ENCODE data around the gene FIGN.

DNA sequence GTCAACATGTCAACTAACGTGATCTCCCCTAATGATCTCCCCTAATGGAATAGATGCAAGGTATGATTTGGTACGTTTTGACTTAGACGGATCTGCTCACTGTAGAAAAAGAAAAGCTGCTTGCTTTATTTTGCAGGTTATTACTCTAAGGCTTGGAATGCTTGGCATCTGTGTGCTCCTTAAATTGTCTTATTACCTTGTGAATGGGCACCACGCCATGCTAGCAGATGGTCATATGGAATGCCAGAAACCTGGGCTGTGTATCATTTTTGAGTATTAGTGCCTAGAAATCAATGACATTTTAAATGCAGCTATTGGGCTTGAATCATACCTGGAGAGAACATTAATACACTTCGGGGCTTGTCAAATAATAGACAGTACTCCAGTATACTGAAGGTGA lies 16.5 kb upstream of the FIGN start:
- TF ChIP-seq EZH2 (IDR thresholded peaks at IDR 0.05) = no peak
- TF ChIP-seq POLR2AphosphoS5 (IDR thresholded peaks at IDR 0.05; ENCODE audit: borderline replicate concordance, low read depth, low read length) = no peak

Measured in SK-N-MC (cell line).